Fibroblast of mammary gland (primary cell): Measurements from ENCODE around the gene ELMO2.

Source experiments
- DNase-seq: peaks from one replicate; pipeline ENCODE4 v3.0.0-alpha.2; 2010; ENCODE audit warnings: low read depth
- H3K4me3 ChIP-seq: 2 replicates; pipeline ENCODE4 v1.5.1; 2011; ENCODE audit warnings: low read depth, mild to moderate bottlenecking, low read length, moderate library complexity; ENCODE audit not compliant: control insufficient read depth
- TF ChIP-seq, protein P1 (sequence below): conservative IDR thresholded peaks from 2 replicates; pipeline ENCODE4 v1.5.1; 2011; ENCODE audit warnings: low read depth, low read length, inconsistent platforms; ENCODE audit not compliant: control insufficient read depth, insufficient read depth

ELMO2 gene

DNA sequence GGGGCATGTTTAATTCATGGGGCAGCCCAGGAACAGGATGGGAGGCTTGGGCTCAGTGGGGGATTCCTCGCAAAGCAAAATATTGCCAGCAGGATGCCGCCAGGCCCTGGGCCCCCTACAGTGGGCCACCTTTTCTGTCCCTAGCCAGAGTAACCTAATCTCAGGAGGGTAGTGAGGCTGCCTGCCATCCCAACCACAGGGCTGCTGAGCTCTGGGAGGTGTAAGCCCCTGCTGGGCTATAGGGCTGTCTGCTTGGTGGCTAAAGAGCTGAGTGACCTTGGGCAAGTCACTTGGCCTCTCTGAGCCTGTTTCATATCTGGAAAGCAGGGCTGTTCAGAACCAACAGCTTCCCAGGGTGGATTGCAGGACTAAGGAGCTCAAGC lies 62.4 kb downstream of the ELMO2 start:
- H3K4me3 ChIP-seq: no peak overlapping the region
- no peak for DNase-seq
- TF ChIP-seq, protein P1, sequence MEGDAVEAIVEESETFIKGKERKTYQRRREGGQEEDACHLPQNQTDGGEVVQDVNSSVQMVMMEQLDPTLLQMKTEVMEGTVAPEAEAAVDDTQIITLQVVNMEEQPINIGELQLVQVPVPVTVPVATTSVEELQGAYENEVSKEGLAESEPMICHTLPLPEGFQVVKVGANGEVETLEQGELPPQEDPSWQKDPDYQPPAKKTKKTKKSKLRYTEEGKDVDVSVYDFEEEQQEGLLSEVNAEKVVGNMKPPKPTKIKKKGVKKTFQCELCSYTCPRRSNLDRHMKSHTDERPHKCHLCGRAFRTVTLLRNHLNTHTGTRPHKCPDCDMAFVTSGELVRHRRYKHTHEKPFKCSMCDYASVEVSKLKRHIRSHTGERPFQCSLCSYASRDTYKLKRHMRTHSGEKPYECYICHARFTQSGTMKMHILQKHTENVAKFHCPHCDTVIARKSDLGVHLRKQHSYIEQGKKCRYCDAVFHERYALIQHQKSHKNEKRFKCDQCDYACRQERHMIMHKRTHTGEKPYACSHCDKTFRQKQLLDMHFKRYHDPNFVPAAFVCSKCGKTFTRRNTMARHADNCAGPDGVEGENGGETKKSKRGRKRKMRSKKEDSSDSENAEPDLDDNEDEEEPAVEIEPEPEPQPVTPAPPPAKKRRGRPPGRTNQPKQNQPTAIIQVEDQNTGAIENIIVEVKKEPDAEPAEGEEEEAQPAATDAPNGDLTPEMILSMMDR: no peak

DNA sequence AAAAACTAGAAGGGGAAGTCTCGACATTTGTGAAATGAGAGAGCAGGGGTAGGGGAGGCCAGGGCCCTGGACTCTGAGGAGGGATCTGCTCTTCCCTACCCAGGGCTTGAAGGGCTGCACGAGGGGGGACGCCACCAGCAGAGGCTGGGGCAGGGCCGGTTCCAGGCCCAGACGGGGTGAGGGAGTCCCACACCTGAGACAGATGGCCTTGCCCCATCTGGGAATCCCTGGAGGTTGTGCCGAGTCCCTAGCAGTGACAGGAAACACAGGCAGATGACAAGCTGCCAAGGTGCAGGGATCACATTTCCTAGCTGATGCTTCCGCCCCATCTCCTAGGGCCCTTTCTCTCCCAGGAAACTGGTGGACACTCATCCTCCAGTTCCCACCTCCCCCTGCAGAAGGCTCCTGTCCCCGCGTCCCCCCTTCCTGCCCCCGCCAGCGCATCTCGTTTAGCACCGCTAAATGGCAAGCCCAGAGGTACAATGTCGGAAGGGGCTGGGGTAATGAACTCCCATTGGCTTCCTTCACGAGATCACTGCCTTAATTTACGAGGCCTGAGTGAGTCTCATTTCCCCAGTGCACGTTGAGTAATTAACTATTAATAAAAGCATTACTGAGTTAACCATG lies 63.0 kb downstream of the ELMO2 start:
- no peak overlapping the region for H3K4me3 ChIP-seq
- no peak for DNase-seq
- TF ChIP-seq, protein P1: no peak

DNA sequence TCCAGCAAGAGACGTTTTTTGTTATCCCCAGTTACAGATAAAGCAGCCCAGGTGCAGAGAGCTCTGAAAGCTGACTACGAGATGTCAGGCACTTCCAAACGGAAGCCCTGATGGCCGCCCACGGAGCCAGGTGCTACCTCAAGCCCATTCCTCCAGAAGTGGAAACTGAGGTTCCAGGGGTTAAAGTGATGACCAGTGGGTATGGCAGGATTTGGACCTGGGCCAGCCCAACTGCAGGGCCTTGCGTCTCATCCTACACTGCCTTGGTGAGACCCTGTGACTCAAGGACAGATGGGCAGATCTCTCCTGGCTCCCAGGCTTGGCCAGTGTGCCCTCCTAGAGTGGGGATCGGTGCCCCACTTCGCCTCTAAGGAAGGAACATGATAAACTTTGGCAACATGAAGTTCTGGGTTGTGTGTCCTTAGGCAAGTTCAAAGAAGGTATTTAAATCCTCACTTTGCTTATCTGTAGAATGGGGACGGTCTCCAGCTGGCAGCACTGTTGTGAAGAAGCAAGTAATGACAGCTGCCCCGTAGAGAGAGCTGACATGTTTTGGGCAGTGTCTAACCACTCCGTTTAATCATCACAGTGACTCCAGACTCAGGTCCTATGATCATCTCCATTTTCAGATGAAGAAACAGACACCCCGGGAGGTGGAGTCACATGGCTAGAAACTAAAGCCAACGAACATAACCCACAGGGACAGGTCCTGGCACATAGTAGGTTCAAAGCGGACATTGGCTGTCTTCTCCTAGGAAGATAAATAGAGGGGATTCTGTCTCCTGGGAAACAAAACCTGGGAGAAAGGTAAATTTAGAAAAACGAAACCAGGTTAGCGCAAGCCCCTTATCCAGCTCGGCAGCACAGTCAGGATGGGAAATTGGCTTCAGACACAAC lies 63.7 kb downstream of the ELMO2 start:
- DNase-seq: no peak
- TF ChIP-seq, protein P1: no peak
- H3K4me3 ChIP-seq: no peak overlapping the region

DNA sequence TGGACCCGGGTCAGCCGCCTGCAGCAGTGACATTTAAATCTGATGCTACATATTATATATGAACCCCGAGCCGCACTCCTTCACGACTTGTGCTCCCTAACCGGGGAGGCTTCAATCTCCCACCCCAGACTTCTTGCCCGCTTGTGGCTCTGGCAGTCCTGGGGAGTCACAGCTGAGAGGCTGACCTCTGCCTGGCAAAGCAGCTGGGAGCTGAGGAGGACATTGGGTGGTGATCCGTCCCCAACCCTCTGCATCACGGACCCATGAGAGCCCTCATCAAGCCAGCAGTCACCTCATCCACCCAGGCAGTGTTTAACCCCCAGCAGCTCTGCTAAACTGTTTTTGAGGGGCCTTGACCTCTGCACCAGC lies 64.4 kb downstream of the ELMO2 start:
- H3K4me3 ChIP-seq: no peak overlapping the region
- TF ChIP-seq, protein P1: no peak

DNA sequence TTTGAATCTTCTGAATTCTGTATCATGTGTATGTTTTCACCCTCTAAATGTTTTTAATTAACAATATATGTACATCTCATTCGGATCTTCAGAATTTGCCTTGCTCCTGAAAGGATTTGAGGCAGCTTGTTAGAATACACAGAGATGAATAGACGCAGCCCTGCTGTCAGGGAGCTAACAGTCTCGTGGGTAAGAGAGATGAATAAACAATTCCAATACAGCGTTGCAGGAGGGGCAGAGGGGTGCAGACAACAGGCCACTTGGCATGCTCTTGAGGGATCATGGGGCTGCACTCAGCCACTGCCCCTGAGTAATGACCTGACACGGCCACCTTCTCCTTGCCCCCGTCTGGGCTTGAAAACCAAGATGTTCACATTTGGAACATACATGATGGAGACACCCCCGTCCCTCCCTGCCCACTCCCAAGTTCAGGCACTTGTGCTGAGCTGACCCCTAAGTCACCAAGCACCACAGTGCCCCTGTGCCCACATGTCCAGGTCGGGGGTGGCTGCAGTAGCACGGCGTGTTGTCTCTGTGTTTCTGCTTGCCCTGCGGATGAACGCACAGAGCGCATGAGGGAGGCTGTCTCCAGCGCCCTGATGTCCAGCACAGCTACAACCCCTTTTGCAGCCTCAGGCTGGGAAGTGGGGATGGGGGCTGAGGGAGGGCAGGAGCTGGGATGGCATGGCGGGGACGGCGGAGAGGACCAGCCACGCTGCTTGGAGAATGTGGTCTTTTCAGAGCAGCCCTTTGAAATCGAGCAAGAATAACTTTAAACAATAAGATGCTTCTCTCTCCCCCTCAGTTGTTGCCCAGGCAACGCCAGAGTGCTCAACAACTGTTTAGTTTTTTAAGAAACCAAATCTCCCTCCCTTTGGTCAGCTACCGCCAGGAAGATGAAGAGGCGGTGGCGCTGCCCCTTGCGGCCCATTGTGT lies 65.1 kb downstream of the ELMO2 start:
- DNase-seq: no peak

More for the DNA sequence above, 64.4 kb downstream of the ELMO2 start:
- DNase-seq: no peak

DNA sequence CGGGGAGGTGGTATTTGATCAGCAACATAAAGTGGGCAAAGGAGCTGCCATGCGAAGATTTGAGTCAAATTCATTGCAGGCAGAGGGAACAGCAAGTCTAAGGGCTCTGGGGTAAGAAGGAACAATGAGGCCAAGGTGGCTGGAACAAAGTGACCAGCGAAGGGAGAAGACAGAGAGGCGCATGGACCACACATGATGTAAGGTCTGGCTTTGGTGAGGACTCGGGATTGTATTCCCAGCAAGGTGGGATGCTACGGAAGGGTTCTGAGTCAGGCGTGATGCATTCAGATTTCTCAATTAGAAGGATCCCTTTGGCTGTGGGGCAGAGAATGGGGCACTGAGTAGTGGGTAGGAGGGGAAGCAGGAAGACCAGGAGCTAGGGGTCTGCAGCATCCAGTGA lies 67.4 kb downstream of the ELMO2 start:
- no peak overlapping the region for H3K4me3 ChIP-seq
- TF ChIP-seq, protein P1: no peak
- no peak for DNase-seq

More for the DNA sequence above, 65.1 kb downstream of the ELMO2 start:
- H3K4me3 ChIP-seq: no peak overlapping the region
- TF ChIP-seq, protein P1: no peak
